ENCODE data around the gene KLHL29. TPM values are rescaled to one million over a fixed set of nuclear protein-coding genes. Genes with fewer than 3 reads are reported as not detected.

The KLHL29 gene
- total RNA-seq, 1 donor from 2014 or later = 8.4 TPM

DNA sequence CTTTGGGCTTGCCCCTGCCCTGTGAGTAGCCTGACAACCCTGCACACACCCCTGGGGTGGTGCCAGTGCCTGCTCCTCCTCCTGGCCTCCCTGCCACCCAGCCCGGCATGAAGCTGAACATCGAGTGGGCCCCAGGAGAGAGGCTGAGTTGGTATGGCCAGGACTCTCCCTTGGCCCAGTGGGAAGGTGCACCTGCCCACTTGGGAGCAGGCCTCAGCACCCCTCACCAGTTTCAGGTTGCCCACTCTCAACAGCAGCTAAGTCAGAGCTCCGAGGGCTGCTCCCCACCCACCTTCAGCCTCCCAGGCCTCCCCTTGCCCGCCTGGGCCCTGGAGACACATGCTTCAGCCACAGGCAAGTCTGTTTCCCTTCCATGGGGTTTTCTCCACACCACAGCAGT is 203.1 kb downstream of the KLHL29 start:
- Mint-ChIP-seq H3K9me3 (no peaks in the 10 kb centered on the region), H3K4me1 (peaks cover 50% of the 10 kb centered on the region), H3K27me3 (ENCODE audit: low read depth) (no peaks in the 10 kb centered on the region), H3K36me3 (ENCODE audit: low read depth) (no peaks in the 10 kb centered on the region), H3K4me3 (no peak overlapping the region), H3K27ac (ENCODE audit: unreplicated experiment) (no peak overlapping the region)
- no peak for DNase-seq (ENCODE audit: low read depth, low spot score)
- TF ChIP-seq, protein P1, sequence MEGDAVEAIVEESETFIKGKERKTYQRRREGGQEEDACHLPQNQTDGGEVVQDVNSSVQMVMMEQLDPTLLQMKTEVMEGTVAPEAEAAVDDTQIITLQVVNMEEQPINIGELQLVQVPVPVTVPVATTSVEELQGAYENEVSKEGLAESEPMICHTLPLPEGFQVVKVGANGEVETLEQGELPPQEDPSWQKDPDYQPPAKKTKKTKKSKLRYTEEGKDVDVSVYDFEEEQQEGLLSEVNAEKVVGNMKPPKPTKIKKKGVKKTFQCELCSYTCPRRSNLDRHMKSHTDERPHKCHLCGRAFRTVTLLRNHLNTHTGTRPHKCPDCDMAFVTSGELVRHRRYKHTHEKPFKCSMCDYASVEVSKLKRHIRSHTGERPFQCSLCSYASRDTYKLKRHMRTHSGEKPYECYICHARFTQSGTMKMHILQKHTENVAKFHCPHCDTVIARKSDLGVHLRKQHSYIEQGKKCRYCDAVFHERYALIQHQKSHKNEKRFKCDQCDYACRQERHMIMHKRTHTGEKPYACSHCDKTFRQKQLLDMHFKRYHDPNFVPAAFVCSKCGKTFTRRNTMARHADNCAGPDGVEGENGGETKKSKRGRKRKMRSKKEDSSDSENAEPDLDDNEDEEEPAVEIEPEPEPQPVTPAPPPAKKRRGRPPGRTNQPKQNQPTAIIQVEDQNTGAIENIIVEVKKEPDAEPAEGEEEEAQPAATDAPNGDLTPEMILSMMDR (conservative IDR thresholded peaks at IDR 0.05) = no peak

DNA sequence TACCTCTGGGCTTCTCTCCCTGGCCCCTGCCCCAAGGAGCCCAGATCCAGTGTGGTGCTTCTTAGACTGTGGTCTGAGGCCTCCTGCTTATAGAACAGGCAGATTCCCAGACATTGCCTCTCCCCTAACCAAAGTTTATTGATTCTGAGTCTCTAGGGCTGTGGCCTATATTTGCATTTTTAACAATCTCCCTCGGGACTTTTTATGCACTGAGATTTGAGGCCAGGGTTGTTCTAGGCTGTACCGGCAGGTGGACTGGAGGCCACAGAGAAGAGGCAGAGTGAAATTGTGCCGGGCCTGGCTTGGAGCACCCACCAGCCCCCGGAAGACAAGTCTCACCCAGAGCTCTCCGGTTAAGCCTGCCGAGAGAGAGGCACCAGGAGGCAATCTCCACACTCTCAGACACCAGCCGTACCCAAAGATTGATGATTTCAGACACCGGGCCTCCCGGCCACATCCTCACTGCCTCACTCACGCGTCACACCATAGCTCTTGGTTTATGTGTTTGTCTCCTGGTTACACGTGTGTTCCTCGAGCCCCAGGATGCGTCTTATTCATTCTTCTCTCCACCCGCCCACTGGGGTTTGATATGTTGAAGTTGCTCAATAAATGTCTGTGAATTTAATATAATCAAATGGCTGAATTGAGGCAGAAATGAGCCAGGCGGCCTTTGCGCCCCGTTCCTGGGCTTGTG is 203.7 kb downstream of the KLHL29 start:
- Mint-ChIP-seq H3K4me1 (peaks cover 52% of the 10 kb centered on the region), H3K4me3 (peak overlapping the region; percentile 50), H3K9me3 (no peaks in the 10 kb centered on the region), H3K27ac (ENCODE audit: unreplicated experiment) (peak overlapping the region; percentile 38), H3K27me3 (ENCODE audit: low read depth) (no peaks in the 10 kb centered on the region), H3K36me3 (ENCODE audit: low read depth) (no peaks in the 10 kb centered on the region)
- DNase-seq (ENCODE audit: low read depth, low spot score) = no peak
- TF ChIP-seq, protein P1 (conservative IDR thresholded peaks at IDR 0.05) = no peak

DNA sequence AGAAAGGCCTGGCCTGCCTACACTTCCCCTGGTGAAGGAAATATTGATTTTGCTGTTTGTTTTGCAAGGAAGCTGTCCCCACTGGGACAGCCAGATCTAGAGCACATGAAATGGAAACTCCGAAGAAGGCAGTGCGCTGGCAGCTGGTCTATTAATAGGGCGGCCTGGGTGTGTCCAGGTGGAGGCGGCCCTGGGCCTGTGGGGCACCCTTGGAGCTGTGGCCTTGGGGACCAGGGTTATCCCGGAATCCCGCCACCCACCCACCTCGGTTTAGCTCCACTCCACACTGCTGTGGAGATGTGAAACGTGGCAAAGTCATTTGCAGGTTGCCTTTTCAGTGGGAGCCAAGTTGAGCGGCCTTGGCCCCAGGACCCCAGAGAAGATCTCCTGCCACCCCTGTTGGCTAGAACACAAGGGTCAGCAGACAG is 204.3 kb downstream of the KLHL29 start:
- peak overlapping the region; percentile 50 for H3K4me3 Mint-ChIP-seq
- H3K27me3 Mint-ChIP-seq (ENCODE audit: low read depth) = no peaks in the 10 kb centered on the region
- H3K4me1 Mint-ChIP-seq = peaks cover 53% of the 10 kb centered on the region
- H3K9me3 Mint-ChIP-seq = no peaks in the 10 kb centered on the region
- TF ChIP-seq, protein P1 (conservative IDR thresholded peaks at IDR 0.05) = no peak
- H3K27ac Mint-ChIP-seq (ENCODE audit: unreplicated experiment) = no peak overlapping the region
- no peaks in the 10 kb centered on the region for H3K36me3 Mint-ChIP-seq (ENCODE audit: low read depth)
- no peak for DNase-seq (ENCODE audit: low read depth, low spot score)

DNA sequence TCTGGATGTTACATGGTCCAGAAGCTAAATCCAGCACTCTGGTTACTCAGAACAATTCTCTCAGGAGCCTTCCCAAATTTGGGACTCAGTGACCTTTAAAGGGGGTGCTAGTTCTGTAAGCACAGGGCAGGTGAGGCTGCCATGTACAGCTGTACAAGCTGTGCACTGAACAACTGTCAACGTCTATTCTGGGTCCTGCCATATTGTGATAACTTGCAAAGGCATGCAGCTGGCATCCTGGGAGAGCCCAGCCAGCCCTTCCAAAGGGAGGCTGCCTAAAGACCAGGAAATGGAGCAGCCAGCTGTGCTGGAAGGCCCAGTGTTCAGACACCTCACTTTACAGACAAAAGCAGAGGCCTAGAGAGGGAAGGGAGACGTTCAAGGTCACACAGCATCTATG is 204.8 kb downstream of the KLHL29 start:
- TF ChIP-seq, protein P1 (conservative IDR thresholded peaks at IDR 0.05) = no peak
- Mint-ChIP-seq H3K4me1 (peaks cover 58% of the 10 kb centered on the region), H3K27me3 (ENCODE audit: low read depth) (no peaks in the 10 kb centered on the region), H3K36me3 (ENCODE audit: low read depth) (no peaks in the 10 kb centered on the region), H3K9me3 (no peaks in the 10 kb centered on the region), H3K4me3 (no peak overlapping the region), H3K27ac (ENCODE audit: unreplicated experiment) (peak overlapping the region; percentile 89)
- no peak for DNase-seq (ENCODE audit: low read depth, low spot score)

DNA sequence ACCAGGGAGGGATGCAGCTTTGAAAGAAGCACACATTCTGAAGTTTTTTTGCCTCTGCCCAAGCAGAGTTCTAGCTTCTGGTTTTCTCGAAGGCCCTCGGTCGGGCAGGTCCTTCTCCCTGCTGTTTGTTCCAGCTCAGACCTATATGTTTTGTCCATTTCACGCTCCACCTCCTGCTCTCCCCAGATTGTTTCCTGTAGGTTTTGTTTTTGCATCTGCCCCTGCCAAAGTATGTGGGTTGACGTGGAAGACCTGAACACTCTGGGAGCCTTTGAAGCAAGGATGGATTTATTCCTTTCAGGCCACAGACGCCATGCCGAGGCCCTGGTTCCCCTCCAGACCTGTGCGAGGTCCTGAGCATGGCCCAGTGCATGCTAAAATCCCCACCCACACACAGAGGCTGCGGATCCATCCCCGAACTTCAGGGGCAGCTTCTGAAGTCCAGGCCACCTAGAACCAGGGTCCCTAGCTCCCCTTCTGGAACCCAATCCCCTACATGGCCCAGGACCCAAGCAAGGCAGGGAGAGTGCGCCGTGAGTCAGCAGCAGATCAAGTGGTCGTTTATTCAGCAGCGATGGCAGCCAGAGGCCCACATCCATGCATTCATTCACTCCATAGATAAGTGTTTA is 205.4 kb downstream of the KLHL29 start:
- no peaks in the 10 kb centered on the region for H3K36me3 Mint-ChIP-seq (ENCODE audit: low read depth)
- H3K27me3 Mint-ChIP-seq (ENCODE audit: low read depth) = no peaks in the 10 kb centered on the region
- peaks cover 64% of the 10 kb centered on the region for H3K4me1 Mint-ChIP-seq
- no peak for DNase-seq (ENCODE audit: low read depth, low spot score)
- H3K9me3 Mint-ChIP-seq = no peaks in the 10 kb centered on the region
- TF ChIP-seq, protein P1 (conservative IDR thresholded peaks at IDR 0.05) = no peak
- peak overlapping the region; percentile 89 for H3K27ac Mint-ChIP-seq (ENCODE audit: unreplicated experiment)
- H3K4me3 Mint-ChIP-seq = no peak overlapping the region
